GM23338 (cell line): Measurements from ENCODE around the gene CCDC57. TPM values are rescaled to one million over a fixed set of nuclear protein-coding genes. Genes with fewer than 3 reads are reported as not detected.

ENCODE experiments used
- ATAC-seq: fragments of 200-7000 bp; cut with Tn5 transposase; 3 replicates; pipeline ENCODE4 v1.9.1; 2020
- DNase-seq: peaks from one replicate; pipeline ENCODE4 v3.0.0-alpha.2; 2015; ENCODE audit warnings: low spot score
- H2AFZ ChIP-seq: fragments of 200-600 bp; sonication (generic); 2 replicates; pipeline ENCODE4 v1.8.0; 2016; ENCODE audit warnings: antibody characterized with exemption, mild to moderate bottlenecking, moderate library complexity
- H3F3A ChIP-seq: fragments of 200-600 bp; sonication (generic); replicated peaks from 2 replicates; pipeline ENCODE4 v1.8.0; 2017; ENCODE audit warnings: antibody characterized with exemption, mixed run types, low read depth
- H3K27ac ChIP-seq: fragments of 200-600 bp; sonication (generic); 2 replicates; pipeline ENCODE4 v1.6.1; 2016; ENCODE audit warnings: low read depth
- H3K27me3 ChIP-seq: fragments of 200-600 bp; sonication (generic); 2 replicates; pipeline ENCODE4 v1.8.0; 2016; ENCODE audit warnings: mild to moderate bottlenecking, mixed run types, moderate library complexity; ENCODE audit not compliant: insufficient read depth
- H3K36me3 ChIP-seq: fragments of 200-600 bp; sonication (generic); 2 replicates; pipeline ENCODE4 v1.8.0; 2016; ENCODE audit warnings: mild to moderate bottlenecking; ENCODE audit not compliant: insufficient read depth
- H3K4me1 ChIP-seq: fragments of 200-600 bp; sonication (generic); 2 replicates; pipeline ENCODE4 v1.8.0; 2016; ENCODE audit warnings: mild to moderate bottlenecking, moderate library complexity; ENCODE audit not compliant: insufficient read depth
- H3K4me2 ChIP-seq: fragments of 200-600 bp; sonication (generic); 2 replicates; pipeline ENCODE4 v1.7.1; 2017; ENCODE audit warnings: mixed run types
- H3K4me3 ChIP-seq: fragments of 200-600 bp; sonication (generic); 2 replicates; pipeline ENCODE4 v1.6.1; 2016; ENCODE audit warnings: mixed run types
- H3K79me2 ChIP-seq: fragments of 200-600 bp; sonication (generic); replicated peaks from 2 replicates; pipeline ENCODE4 v1.8.0; 2017; ENCODE audit warnings: mild to moderate bottlenecking; ENCODE audit not compliant: insufficient read depth
- H3K9me2 ChIP-seq: fragments of 200-600 bp; sonication (generic); 2 replicates; pipeline ENCODE4 v1.8.0; 2017; ENCODE audit not compliant: insufficient read depth
- H4K20me1 ChIP-seq: fragments of 200-600 bp; sonication (generic); replicated peaks from 2 replicates; pipeline ENCODE4 v1.8.0; 2017; ENCODE audit warnings: mild to moderate bottlenecking; ENCODE audit not compliant: insufficient read depth
- H3K27ac Mint-ChIP-seq: 2 replicates; pipeline ENCODE4 v1.8.0; 2020; ENCODE audit warnings: inconsistent platforms, mild to moderate bottlenecking, moderate library complexity, mixed read lengths
- H3K27me3 Mint-ChIP-seq: 3 replicates; pipeline ENCODE4 v1.8.0; 2022; ENCODE audit warnings: low read depth, mild to moderate bottlenecking, moderate library complexity, mixed read lengths, inconsistent platforms; ENCODE audit not compliant: insufficient read depth, poor library complexity
- H3K36me3 Mint-ChIP-seq: 3 replicates; pipeline ENCODE4 v1.8.0; 2021; ENCODE audit warnings: low read depth, mild to moderate bottlenecking, inconsistent platforms, moderate library complexity, mixed read lengths
- H3K4me1 Mint-ChIP-seq: 3 replicates; pipeline ENCODE4 v1.8.0; 2020; ENCODE audit warnings: mild to moderate bottlenecking, inconsistent platforms, mixed read lengths
- H3K4me3 Mint-ChIP-seq: 3 replicates; pipeline ENCODE4 v1.8.0; 2021; ENCODE audit warnings: moderate library complexity, mild to moderate bottlenecking, inconsistent platforms, mixed read lengths
- H3K9me3 Mint-ChIP-seq: 3 replicates; pipeline ENCODE4 v1.8.0; 2020; ENCODE audit warnings: moderate library complexity, mild to moderate bottlenecking, inconsistent platforms, mixed read lengths
- CREB1 ChIP-seq: fragments of 250-450 bp; sonication (Bioruptor Pico); IDR thresholded peaks from 2 replicates; pipeline ENCODE4 v1.5.0; 2020; ENCODE audit warnings: low read depth, mild to moderate bottlenecking, moderate library complexity
- EZH2phosphoT487 ChIP-seq: fragments of 200-600 bp; sonication (generic); IDR thresholded peaks from one replicate; pipeline ENCODE4 v1.8.1; 2018; ENCODE audit warnings: antibody characterized with exemption; ENCODE audit not compliant: unreplicated experiment
- JUNB ChIP-seq: IDR thresholded peaks from one replicate; pipeline ENCODE4 v1.6.1; 2016; ENCODE audit warnings: antibody characterized with exemption; ENCODE audit not compliant: unreplicated experiment
- NANOG ChIP-seq: IDR thresholded peaks from 2 replicates; pipeline ENCODE4 v1.6.1; 2016; ENCODE audit warnings: antibody characterized with exemption, borderline replicate concordance
- STAT1 ChIP-seq: IDR thresholded peaks from one replicate; pipeline ENCODE4 v1.6.1; 2016; ENCODE audit warnings: antibody characterized with exemption; ENCODE audit not compliant: unreplicated experiment
- ZNF114 ChIP-seq: fragments of 250-450 bp; sonication (Bioruptor Pico); IDR thresholded peaks from 2 replicates; pipeline ENCODE4 v1.5.0; 2020; ENCODE audit warnings: mild to moderate bottlenecking, moderate library complexity
- ZNF331 ChIP-seq: fragments of 250-450 bp; sonication (Bioruptor Pico); IDR thresholded peaks from 2 replicates; pipeline ENCODE4 v1.5.0; 2020; ENCODE audit warnings: low read depth, mild to moderate bottlenecking, moderate library complexity
- ZNF462 ChIP-seq: fragments of 250-450 bp; sonication (Bioruptor Pico); IDR thresholded peaks from 2 replicates; pipeline ENCODE4 v1.5.0; 2020; ENCODE audit warnings: mild to moderate bottlenecking, moderate library complexity
- polyA plus RNA-seq: library from polyadenylated mRNA; unstranded; fragments of >200 nt; fragmentation: Nextera tagmentation; extraction: Ambion mirVana; gene quantifications from 2 replicates; pipeline ENCODE4 v1.2.1, GENCODE V29; 2016
- total RNA-seq: library from RNA; depleted of rRNA; stranded (reverse); fragments of >200 nt; shearing (Covaris generic); gene quantifications from 2 replicates; pipeline ENCODE4 v1.2.3, GENCODE V29; 2014
- TF ChIP-seq, protein P1 (sequence below), 2 experiments: fragments of 200-600 bp in 1 of 2; sonication (generic) in 1 of 2; conservative IDR thresholded peaks; 2 replicates each; pipeline versions ENCODE4 v1.5.1 to v1.6.1; 2016 to 2017; ENCODE audit warnings: antibody characterized with exemption in 2 of 2, low read depth in 2 of 2, mild to moderate bottlenecking in 2 of 2, moderate library complexity in 1 of 2
- TF ChIP-seq, protein P2 (sequence below): IDR thresholded peaks from 2 replicates; pipeline ENCODE4 v1.6.1; 2016; ENCODE audit warnings: antibody characterized with exemption

The CCDC57 gene
- total and polyA plus RNA-seq, 2 experiments from 2014 or later: 7.0 to 16.3 TPM

DNA sequence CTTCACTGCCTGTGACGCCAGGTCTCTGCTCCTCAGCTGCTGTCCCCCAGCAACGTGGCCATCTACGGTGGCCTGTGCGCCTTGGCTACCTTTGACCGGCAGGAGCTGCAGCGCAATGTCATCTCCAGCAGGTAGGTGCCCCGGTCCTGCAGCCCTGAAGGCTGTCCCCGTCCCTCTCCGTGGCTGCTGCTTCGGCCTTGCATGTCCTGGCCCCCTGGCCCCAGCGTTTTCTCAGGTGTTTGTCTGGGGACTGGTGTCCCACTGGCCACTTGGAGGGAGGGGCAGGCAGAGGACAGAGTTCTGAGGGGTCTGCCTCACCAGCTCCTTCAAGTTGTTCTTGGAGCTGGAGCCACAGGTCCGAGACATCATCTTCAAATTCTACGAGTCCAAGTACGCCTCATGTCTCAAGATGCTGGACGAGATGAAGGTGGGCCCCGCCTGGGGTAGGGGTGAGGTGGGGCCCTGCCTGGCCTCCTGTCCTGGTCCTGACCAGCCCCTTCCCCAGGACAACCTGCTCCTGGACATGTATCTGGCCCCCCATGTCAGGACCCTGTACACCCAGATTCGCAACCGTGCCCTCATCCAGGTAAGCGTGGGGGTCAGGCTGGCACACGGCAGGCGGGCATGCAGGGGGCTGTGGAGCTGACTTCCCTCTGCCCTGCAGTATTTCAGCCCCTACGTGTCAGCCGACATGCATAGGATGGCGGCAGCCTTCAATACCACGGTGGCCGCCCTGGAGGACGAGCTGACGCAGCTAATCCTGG, 156.5 kb downstream of the CCDC57 start:
- TF ChIP-seq ZNF462 (CRISPR knock-in tag) (no peak), STAT1 (no peak), ZNF114 (no peak), EZH2phosphoT487 (no peak), JUNB (no peak), NANOG (no peak), CREB1 (CRISPR knock-in tag) (no peak), ZNF331 (CRISPR knock-in tag) (no peak)
- TF ChIP-seq, protein P1, sequence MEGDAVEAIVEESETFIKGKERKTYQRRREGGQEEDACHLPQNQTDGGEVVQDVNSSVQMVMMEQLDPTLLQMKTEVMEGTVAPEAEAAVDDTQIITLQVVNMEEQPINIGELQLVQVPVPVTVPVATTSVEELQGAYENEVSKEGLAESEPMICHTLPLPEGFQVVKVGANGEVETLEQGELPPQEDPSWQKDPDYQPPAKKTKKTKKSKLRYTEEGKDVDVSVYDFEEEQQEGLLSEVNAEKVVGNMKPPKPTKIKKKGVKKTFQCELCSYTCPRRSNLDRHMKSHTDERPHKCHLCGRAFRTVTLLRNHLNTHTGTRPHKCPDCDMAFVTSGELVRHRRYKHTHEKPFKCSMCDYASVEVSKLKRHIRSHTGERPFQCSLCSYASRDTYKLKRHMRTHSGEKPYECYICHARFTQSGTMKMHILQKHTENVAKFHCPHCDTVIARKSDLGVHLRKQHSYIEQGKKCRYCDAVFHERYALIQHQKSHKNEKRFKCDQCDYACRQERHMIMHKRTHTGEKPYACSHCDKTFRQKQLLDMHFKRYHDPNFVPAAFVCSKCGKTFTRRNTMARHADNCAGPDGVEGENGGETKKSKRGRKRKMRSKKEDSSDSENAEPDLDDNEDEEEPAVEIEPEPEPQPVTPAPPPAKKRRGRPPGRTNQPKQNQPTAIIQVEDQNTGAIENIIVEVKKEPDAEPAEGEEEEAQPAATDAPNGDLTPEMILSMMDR (conservative IDR thresholded peaks at IDR 0.05; ENCODE audit: low read depth in 2 of 2): no peak
- TF ChIP-seq, protein P2, sequence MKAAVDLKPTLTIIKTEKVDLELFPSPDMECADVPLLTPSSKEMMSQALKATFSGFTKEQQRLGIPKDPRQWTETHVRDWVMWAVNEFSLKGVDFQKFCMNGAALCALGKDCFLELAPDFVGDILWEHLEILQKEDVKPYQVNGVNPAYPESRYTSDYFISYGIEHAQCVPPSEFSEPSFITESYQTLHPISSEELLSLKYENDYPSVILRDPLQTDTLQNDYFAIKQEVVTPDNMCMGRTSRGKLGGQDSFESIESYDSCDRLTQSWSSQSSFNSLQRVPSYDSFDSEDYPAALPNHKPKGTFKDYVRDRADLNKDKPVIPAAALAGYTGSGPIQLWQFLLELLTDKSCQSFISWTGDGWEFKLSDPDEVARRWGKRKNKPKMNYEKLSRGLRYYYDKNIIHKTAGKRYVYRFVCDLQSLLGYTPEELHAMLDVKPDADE: no peak
- Histone ChIP-seq H3K79me2 (peaks cover 9% of the 10 kb centered on the region; the same call in 1 of the 2 replicates), H3K4me3 (no peak overlapping the region), H4K20me1 (peaks cover 8% of the 10 kb centered on the region; the same call in 1 of the 2 replicates), H3K9me2 (no peaks in the 10 kb centered on the region), H3K36me3 (peaks cover 4% of the 10 kb centered on the region; the same call in 1 of the 2 replicates), H3K4me1 (no peaks in the 10 kb centered on the region), H3K4me2 (no peak overlapping the region), H3F3A (peaks cover 9% of the 10 kb centered on the region; the same call in 1 of the 2 replicates), H3K27ac (no peak overlapping the region), H3K27me3 (no peaks in the 10 kb centered on the region), H2AFZ (no peak overlapping the region)
- H3K9me3 Mint-ChIP-seq: no peaks in the 10 kb centered on the region
- H3K36me3 Mint-ChIP-seq: peaks cover 22% of the 10 kb centered on the region
- H3K4me1 Mint-ChIP-seq: no peaks in the 10 kb centered on the region; the same call in 2 of the 3 replicates
- DNase-seq (no peak), ATAC-seq (no peak)
- no peak overlapping the region for H3K27ac Mint-ChIP-seq
- H3K27me3 Mint-ChIP-seq: peaks cover 16% of the 10 kb centered on the region
- H3K4me3 Mint-ChIP-seq: no peak overlapping the region
